Epithelial cell of esophagus (primary cell): ENCODE measurements around the gene DSG2.

Source experiments
- DNase-seq: peaks from one replicate; pipeline ENCODE4 v3.0.0; 2010; ENCODE audit warnings: low read depth
- H3K4me3 ChIP-seq: 2 replicates; pipeline ENCODE4 v1.5.1; 2011; ENCODE audit warnings: mild to moderate bottlenecking, low read length, control low read depth
- CTCF ChIP-seq: IDR thresholded peaks from 2 replicates; pipeline ENCODE4 v1.5.1; 2011; ENCODE audit warnings: low read depth, mild to moderate bottlenecking, low read length, control low read depth, inconsistent platforms; ENCODE audit not compliant: insufficient read depth; ENCODE audit errors: missing control alignments

The DSG2 gene

GRCh38 chr18:31574359-31574758 is 76.4 kb downstream of the DSG2 start:
- TF ChIP-seq CTCF = no peak
- no peak for DNase-seq
- H3K4me3 ChIP-seq = no peak overlapping the region

GRCh38 chr18:31575515-31576257 is 77.7 kb downstream of the DSG2 start:
- peak; percentile 18 for DNase-seq
- no peak overlapping the region for H3K4me3 ChIP-seq
- TF ChIP-seq CTCF = no peak

- no peak for TF ChIP-seq CTCF
- H3K4me3 ChIP-seq = no peak overlapping the region
- DNase-seq = no peak
Measured at GRCh38 chr18:31576670-31577069, 78.7 kb downstream of the DSG2 start.

- H3K4me3 ChIP-seq = no peak overlapping the region
- TF ChIP-seq CTCF = no peak
- no peak for DNase-seq
Measured at GRCh38 chr18:31577195-31577594, 79.2 kb downstream of the DSG2 start.

GRCh38 chr18:31578126-31578525 is 80.1 kb downstream of the DSG2 start:
- H3K4me3 ChIP-seq = no peak overlapping the region
- DNase-seq = no peak
- TF ChIP-seq CTCF = no peak

- no peak overlapping the region for H3K4me3 ChIP-seq
- TF ChIP-seq CTCF = no peak
- DNase-seq = no peak
Measured at GRCh38 chr18:31579375-31579774, 81.4 kb downstream of the DSG2 start.
